ENCODE measurements around the gene ADARB2. TPM values are rescaled to one million over a fixed set of nuclear protein-coding genes. Genes with fewer than 3 reads are reported as not detected.

Gene ADARB2
- total RNA-seq, 1 donor from 2014 or later, result not detected

DNA sequence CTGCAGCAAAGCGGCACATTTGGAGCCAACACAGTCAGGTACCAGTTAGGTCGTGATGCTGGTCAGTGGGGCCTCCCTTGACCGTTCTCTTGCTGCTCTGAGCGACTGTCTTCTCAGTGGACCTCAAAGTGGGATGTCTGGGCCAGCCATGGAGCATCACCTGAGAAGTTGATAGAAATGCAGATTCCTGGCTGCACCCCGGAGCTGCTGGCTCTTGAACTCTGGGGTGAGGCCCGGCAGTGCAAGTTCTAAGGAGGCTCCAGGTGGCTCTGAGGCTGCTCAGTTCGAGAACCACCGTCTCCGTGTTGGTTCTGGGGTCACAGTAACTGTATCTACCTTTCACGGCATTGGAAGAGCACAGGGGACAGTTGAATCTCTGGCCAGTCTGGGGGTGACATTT lies 533.6 kb downstream of the ADARB2 start:
- intact Hi-C loops (cut with DNase I), result no loop called here
- DNase-seq (ENCODE audit: low spot score in 2 of 2), result no peak
- H3K4me1 ChIP-seq, result no peaks in the 10 kb centered on the region

DNA sequence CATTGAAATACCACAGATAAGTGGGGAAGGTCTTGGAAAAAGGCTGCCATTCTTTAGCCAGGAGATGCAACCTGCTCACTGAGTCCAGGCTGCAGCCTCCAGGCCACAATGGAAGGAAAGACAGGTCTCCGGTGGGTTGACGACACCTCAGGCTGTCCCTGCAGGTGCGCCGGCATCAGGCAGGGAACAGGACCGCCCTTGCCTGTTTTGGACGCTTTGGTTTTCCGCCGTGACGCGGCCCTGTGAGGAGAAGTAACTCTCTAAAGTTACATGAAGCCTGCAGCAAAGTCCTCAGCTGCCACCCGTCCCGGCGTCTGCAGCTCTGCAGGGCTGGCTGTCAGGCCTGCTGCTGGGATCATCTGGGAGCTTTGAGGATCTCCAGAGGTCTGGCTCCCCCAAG lies 534.1 kb downstream of the ADARB2 start:
- no peaks in the 10 kb centered on the region for H3K27me3 ChIP-seq
- no peak overlapping the region for H3K27ac ChIP-seq
- TF ChIP-seq, protein P1, sequence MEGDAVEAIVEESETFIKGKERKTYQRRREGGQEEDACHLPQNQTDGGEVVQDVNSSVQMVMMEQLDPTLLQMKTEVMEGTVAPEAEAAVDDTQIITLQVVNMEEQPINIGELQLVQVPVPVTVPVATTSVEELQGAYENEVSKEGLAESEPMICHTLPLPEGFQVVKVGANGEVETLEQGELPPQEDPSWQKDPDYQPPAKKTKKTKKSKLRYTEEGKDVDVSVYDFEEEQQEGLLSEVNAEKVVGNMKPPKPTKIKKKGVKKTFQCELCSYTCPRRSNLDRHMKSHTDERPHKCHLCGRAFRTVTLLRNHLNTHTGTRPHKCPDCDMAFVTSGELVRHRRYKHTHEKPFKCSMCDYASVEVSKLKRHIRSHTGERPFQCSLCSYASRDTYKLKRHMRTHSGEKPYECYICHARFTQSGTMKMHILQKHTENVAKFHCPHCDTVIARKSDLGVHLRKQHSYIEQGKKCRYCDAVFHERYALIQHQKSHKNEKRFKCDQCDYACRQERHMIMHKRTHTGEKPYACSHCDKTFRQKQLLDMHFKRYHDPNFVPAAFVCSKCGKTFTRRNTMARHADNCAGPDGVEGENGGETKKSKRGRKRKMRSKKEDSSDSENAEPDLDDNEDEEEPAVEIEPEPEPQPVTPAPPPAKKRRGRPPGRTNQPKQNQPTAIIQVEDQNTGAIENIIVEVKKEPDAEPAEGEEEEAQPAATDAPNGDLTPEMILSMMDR (IDR thresholded peaks at IDR 0.05), result no peak
- intact Hi-C loops (cut with DNase I), result no loop called here
- H3K9me3 ChIP-seq, result no peaks in the 10 kb centered on the region
- H3K36me3 ChIP-seq, result no peaks in the 10 kb centered on the region
- no peak for DNase-seq (ENCODE audit: low spot score in 2 of 2)
- H3K4me1 ChIP-seq, result no peaks in the 10 kb centered on the region
- H3K4me3 ChIP-seq, result no peak overlapping the region

More for the DNA sequence above, 533.6 kb downstream of the ADARB2 start:
- TF ChIP-seq, protein P1 (IDR thresholded peaks at IDR 0.05), result no peak
- Histone ChIP-seq H3K36me3 (no peaks in the 10 kb centered on the region), H3K27ac (no peak overlapping the region), H3K4me3 (no peak overlapping the region), H3K9me3 (no peaks in the 10 kb centered on the region), H3K27me3 (no peaks in the 10 kb centered on the region)

- no peaks in the 10 kb centered on the region for H3K9me3 ChIP-seq
- no peaks in the 10 kb centered on the region for H3K27me3 ChIP-seq
- no peak overlapping the region for H3K27ac ChIP-seq
- DNase-seq (ENCODE audit: low spot score in 2 of 2), result no peak
- no peak overlapping the region for H3K4me3 ChIP-seq
- H3K36me3 ChIP-seq, result no peaks in the 10 kb centered on the region
- intact Hi-C loops (cut with DNase I), result no loop called here
- H3K4me1 ChIP-seq, result no peaks in the 10 kb centered on the region
- TF ChIP-seq, protein P1 (IDR thresholded peaks at IDR 0.05), result no peak
These were observed 535.0 kb downstream of the ADARB2 start for GRCh38 chr10:1202343-1202742.

- intact Hi-C loops (cut with DNase I), result no loop called here
- H3K27me3 ChIP-seq, result no peaks in the 10 kb centered on the region
- H3K9me3 ChIP-seq, result no peaks in the 10 kb centered on the region
- no peak overlapping the region for H3K27ac ChIP-seq
- no peak overlapping the region for H3K4me3 ChIP-seq
- no peaks in the 10 kb centered on the region for H3K36me3 ChIP-seq
- DNase-seq (ENCODE audit: low spot score in 2 of 2), result no peak
- TF ChIP-seq, protein P1 (IDR thresholded peaks at IDR 0.05), result no peak
- no peaks in the 10 kb centered on the region for H3K4me1 ChIP-seq
These were observed 536.2 kb downstream of the ADARB2 start for GRCh38 chr10:1200866-1201807.

DNA sequence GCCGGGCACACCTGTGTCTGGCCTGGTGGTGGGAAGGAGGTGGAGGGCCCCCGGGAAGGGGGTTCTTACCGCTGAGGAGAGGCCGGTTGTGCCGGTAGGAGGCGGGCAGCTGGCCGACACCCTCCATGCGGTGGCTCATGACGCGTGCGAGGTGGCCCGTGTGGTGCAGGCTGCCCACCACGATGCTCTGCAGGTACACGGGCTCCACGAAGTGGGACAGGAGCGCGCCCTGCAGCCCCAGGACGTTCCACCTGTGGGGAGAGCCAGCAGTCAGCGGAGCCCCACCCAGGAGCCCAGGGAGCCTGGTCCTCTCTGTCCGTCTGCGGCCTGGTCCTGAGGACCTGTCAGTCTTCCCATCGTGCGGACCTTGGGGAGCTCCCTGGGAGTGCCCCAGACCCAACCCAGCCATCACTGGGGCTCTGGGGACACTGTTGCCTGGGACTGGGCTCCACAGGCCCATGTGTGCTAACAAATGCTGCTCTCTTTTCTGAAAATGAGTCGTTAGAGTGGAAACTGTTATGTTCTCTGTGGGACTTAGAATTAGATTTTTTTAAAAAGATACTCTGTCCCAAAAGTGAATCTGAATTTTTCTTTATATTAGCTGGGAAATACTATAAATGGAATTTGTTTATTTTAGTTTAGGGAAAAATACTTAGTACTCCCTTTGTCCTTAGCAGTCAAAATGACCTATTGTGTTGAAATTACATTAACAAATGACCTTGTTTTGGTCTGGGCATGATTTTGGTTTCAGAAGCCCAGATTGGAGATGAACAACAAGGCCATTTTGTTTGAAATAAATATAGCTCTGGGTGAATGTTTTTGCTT lies 537.2 kb downstream of the ADARB2 start:
- no peaks in the 10 kb centered on the region for H3K36me3 ChIP-seq
- H3K4me1 ChIP-seq, result no peaks in the 10 kb centered on the region
- intact Hi-C loops (cut with DNase I), result no loop called here
- TF ChIP-seq, protein P1 (IDR thresholded peaks at IDR 0.05), result no peak
- no peak overlapping the region for H3K27ac ChIP-seq
- no peaks in the 10 kb centered on the region for H3K27me3 ChIP-seq
- DNase-seq (ENCODE audit: low spot score in 2 of 2), result no peak
- no peaks in the 10 kb centered on the region for H3K9me3 ChIP-seq
- H3K4me3 ChIP-seq, result no peak overlapping the region

Data from ascending aorta (tissue), 2 donors.